CD14-positive monocyte (primary cell): ENCODE measurements around the gene COL19A1. TPM values are rescaled to one million over a fixed set of nuclear protein-coding genes. Genes with fewer than 3 reads are reported as not detected.

Experiments
- DNase-seq, 3 donors: peaks; one replicate each; pipeline ENCODE4 v3.0.0-alpha.2; 2011 to 2022
- H2AFZ ChIP-seq: 2 replicates; pipeline ENCODE4 v1.6.0; 2012; ENCODE audit warnings: mild to moderate bottlenecking, low read depth, low read length, inconsistent platforms; ENCODE audit not compliant: insufficient read depth, poor library complexity, severe bottlenecking
- H3K27ac ChIP-seq, 2 donors: 1 replicate in 1 of 2; 2 replicates in 1 of 2; pipeline ENCODE4 v1.5.1; 2012 to 2013; ENCODE audit warnings: low read length in 2 of 2, control low read depth in 1 of 2, inconsistent platforms in 1 of 2, low read depth in 1 of 2, mild to moderate bottlenecking in 1 of 2
- H3K27me3 ChIP-seq, 2 donors: one replicate each; pipeline versions ENCODE4 v1.6.0 to v1.6.1; 2011 to 2013; ENCODE audit warnings: low read length in 2 of 2; ENCODE audit not compliant: control insufficient read depth in 2 of 2, insufficient read depth in 2 of 2
- H3K36me3 ChIP-seq, 2 donors: replicated peaks in 1 of 2; 1 replicate in 1 of 2; 2 replicates in 1 of 2; pipeline versions ENCODE4 v1.5.1 to v1.6.1; 2012 to 2013; ENCODE audit warnings: low read length in 2 of 2, control low read depth in 1 of 2, inconsistent platforms in 1 of 2, mild to moderate bottlenecking in 1 of 2; ENCODE audit not compliant: insufficient read depth in 2 of 2, control insufficient read depth in 1 of 2
- H3K4me1 ChIP-seq, 2 donors: 1 replicate in 1 of 2; 2 replicates in 1 of 2; pipeline versions ENCODE4 v1.5.1 to v1.6.1; 2012 to 2013; ENCODE audit warnings: low read length in 2 of 2, control low read depth in 1 of 2, inconsistent platforms in 1 of 2, mild to moderate bottlenecking in 1 of 2, moderate library complexity in 1 of 2; ENCODE audit not compliant: insufficient read depth in 2 of 2, control insufficient read depth in 1 of 2
- H3K4me2 ChIP-seq: replicated peaks from 2 replicates; pipeline ENCODE3; 2012; ENCODE audit warnings: low read length, moderate library complexity, mild to moderate bottlenecking; ENCODE audit not compliant: poor library complexity, severe bottlenecking; ENCODE audit errors: extremely low read depth
- H3K4me3 ChIP-seq, 3 experiments: fragments of 200-600 bp in 1 of 3; sonication (generic) in 1 of 3; replicated peaks in 1 of 3; 1 replicate in 2 of 3; 2 replicates in 1 of 3; pipeline ENCODE4 v1.5.1; 2011 to 2013; ENCODE audit warnings: low read length in 3 of 3, mild to moderate bottlenecking in 3 of 3, control low read depth in 2 of 3, low read depth in 2 of 3, inconsistent platforms in 1 of 3, moderate library complexity in 1 of 3
- H3K79me2 ChIP-seq: 2 replicates; pipeline ENCODE4 v1.6.0; 2012; ENCODE audit warnings: mild to moderate bottlenecking, control low read depth, inconsistent platforms, low read length, moderate library complexity; ENCODE audit not compliant: insufficient read depth
- H3K9ac ChIP-seq: 2 replicates; pipeline ENCODE4 v1.6.0; 2017; ENCODE audit warnings: low read length, mild to moderate bottlenecking; ENCODE audit not compliant: insufficient read depth, poor library complexity, severe bottlenecking
- H3K9me3 ChIP-seq, 2 donors: replicated peaks in 1 of 2; 1 replicate in 1 of 2; 2 replicates in 1 of 2; pipeline versions ENCODE4 v1.5.1 to v1.6.1; 2012 to 2013; ENCODE audit warnings: low read length in 2 of 2, control low read depth in 1 of 2; ENCODE audit not compliant: control insufficient read depth in 1 of 2, insufficient read depth in 1 of 2
- H4K20me1 ChIP-seq: 2 replicates; pipeline ENCODE4 v1.6.0; 2012; ENCODE audit warnings: mild to moderate bottlenecking, low read length, control low read depth, moderate library complexity; ENCODE audit not compliant: insufficient read depth
- H3K27ac Mint-ChIP-seq, 7 donors: one replicate each; pipeline ENCODE4 v1.8.0; 2020; ENCODE audit warnings: mild to moderate bottlenecking in 7 of 7, mixed read lengths in 7 of 7, moderate library complexity in 6 of 7, inconsistent platforms in 2 of 7
- H3K27me3 Mint-ChIP-seq, 3 donors: one replicate each; pipeline ENCODE4 v1.8.0; 2021 to 2022; ENCODE audit warnings: low read depth in 3 of 3, mild to moderate bottlenecking in 3 of 3, mixed read lengths in 3 of 3, moderate library complexity in 3 of 3, inconsistent platforms in 1 of 3
- H3K36me3 Mint-ChIP-seq, 2 donors: one replicate each; pipeline ENCODE4 v1.8.0; 2020; ENCODE audit warnings: mixed read lengths in 2 of 2, inconsistent platforms in 1 of 2, mild to moderate bottlenecking in 1 of 2
- H3K4me1 Mint-ChIP-seq: one replicate; pipeline ENCODE4 v1.8.0; 2020; ENCODE audit warnings: mild to moderate bottlenecking, mixed read lengths
- H3K4me3 Mint-ChIP-seq, 2 donors: one replicate each; pipeline ENCODE4 v1.8.0; 2020; ENCODE audit warnings: mild to moderate bottlenecking in 2 of 2, mixed read lengths in 2 of 2, moderate library complexity in 1 of 2
- H3K9me3 Mint-ChIP-seq, 7 donors: one replicate each; pipeline ENCODE4 v1.8.0; 2020 to 2022; ENCODE audit warnings: mixed read lengths in 7 of 7, mild to moderate bottlenecking in 6 of 7, moderate library complexity in 6 of 7, inconsistent platforms in 2 of 7
- CTCF ChIP-seq: fragments of 200-600 bp; IDR thresholded peaks from one replicate; pipeline ENCODE4 v1.8.0; 2022; ENCODE audit warnings: antibody characterized with exemption, mild to moderate bottlenecking
- WGBS: methylation state at CpG from one replicate; pipeline ENCODE4 v1.1.5; 2013; ENCODE audit warnings: missing lambda C conversion rate; ENCODE audit not compliant: insufficient coverage; 5-methylcytosine and 5-hydroxymethylcytosine counted together
- intact Hi-C, 2 donors: fragments of 100-400 bp; cut with micrococcal nuclease; formaldehyde crosslinking; loops; one replicate each; pipeline versions ENCODE4 v1.15.0 to v1.15.1; 2023
- polyA plus RNA-seq, 3 donors: library from polyadenylated mRNA; depleted of rRNA in 1 of 3; unstranded in 2 of 3; stranded (reverse) in 1 of 3; fragments of 300-500 nt in 2 of 3; fragments of >200 nt in 1 of 3; fragmentation: Illumina TruSeq in 2 of 3; gene quantifications; 1 replicate in 2 of 3; 2 replicates in 1 of 3; pipeline ENCODE4 v1.2.3, GENCODE V29; 2012 to 2021

COL19A1 gene
- polyA plus RNA-seq, 3 donors: not detected

GRCh38 chr6:70231311-70231710 is 365.0 kb downstream of the COL19A1 start:
- H3K27me3 Mint-ChIP-seq: peaks cover 0 to 4% (median 2%) of the 10 kb centered on the region in 3 donors
- intact Hi-C loops: no loop called here
- Histone ChIP-seq H3K36me3 (no peaks in the 10 kb centered on the region), H4K20me1 (no peaks in the 10 kb centered on the region), H3K4me3 (no peak overlapping the region), H3K4me2 (no peak overlapping the region), H3K9me3 (no peaks in the 10 kb centered on the region), H3K79me2 (no peaks in the 10 kb centered on the region), H2AFZ (no peak overlapping the region), H3K4me1 (no peaks in the 10 kb centered on the region), H3K9ac (no peak overlapping the region), H3K27ac (no peak overlapping the region), H3K27me3 (peaks cover 0 to 2% of the 10 kb centered on the region in 2 donors)
- DNase-seq: no peak
- no peaks in the 10 kb centered on the region for H3K36me3 Mint-ChIP-seq
- TF ChIP-seq CTCF: no peak
- no peak overlapping the region for H3K27ac Mint-ChIP-seq
- WGBS: 100% methylated on average over 2 of the region's 2 CpGs
- H3K4me1 Mint-ChIP-seq: no peaks in the 10 kb centered on the region
- no peaks in the 10 kb centered on the region for H3K9me3 Mint-ChIP-seq
- H3K4me3 Mint-ChIP-seq: no peak overlapping the region

DNA sequence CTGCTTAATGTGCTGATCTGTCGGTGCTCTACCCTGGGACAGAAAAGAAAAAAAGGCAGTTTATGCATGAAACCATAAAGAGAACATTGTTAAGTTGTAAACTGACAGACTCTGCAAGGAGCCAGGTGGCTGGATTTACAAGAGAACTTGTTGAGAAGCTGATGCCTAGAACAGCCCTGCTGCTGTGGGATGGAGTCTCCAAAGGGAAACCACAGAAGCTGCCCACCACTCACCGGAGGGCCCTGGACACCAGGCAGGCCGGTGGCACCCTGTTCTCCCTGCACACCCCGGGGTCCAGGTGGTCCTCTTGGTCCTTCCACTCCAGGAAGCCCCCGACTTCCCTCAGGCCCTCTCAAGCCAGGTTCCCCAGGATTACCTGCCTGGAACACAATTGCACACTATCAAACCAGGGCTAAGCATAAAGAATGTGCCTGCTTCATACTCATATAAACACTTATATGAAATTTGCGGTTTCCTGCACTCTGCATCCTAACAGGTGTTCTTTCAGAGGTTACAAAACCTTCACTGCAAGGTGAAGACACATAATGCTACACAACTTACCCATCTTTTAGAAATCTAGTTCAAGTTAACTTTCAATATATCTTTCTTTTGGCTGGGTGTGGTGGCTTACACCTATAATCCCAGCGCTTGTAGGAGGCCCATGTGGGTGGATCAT is 368.3 kb downstream of the COL19A1 start:
- TF ChIP-seq CTCF: no peak
- H3K4me3 ChIP-seq: no peak overlapping the region
- H3K9me3 ChIP-seq: no peaks in the 10 kb centered on the region
- H3K36me3 ChIP-seq: no peaks in the 10 kb centered on the region
- Mint-ChIP-seq H3K27me3 (peaks cover 0 to 4% (median 2%) of the 10 kb centered on the region in 3 donors), H3K4me3 (no peak overlapping the region), H3K4me1 (no peaks in the 10 kb centered on the region), H3K27ac (no peak overlapping the region), H3K9me3 (no peaks in the 10 kb centered on the region), H3K36me3 (no peaks in the 10 kb centered on the region)
- peaks cover 0 to 2% of the 10 kb centered on the region in 2 donors for H3K27me3 ChIP-seq
- no peak overlapping the region for H3K9ac ChIP-seq
- no peaks in the 10 kb centered on the region for H4K20me1 ChIP-seq
- intact Hi-C loops: no loop called here
- no peak for DNase-seq
- H3K79me2 ChIP-seq: no peaks in the 10 kb centered on the region
- H3K4me1 ChIP-seq: no peaks in the 10 kb centered on the region
- no peak overlapping the region for H2AFZ ChIP-seq
- WGBS: 87% methylated on average over 6 of the region's 7 CpGs
- H3K27ac ChIP-seq: no peak overlapping the region
- no peak overlapping the region for H3K4me2 ChIP-seq
